ENCODE measurements around the gene PICALM. TPM values are rescaled to one million over a fixed set of nuclear protein-coding genes. Genes with fewer than 3 reads are reported as not detected.
A peak's percentile ranks its signal among the peaks of the same experiment; 100 is the strongest.

PICALM gene
- total RNA-seq, 4 donors from 2014 or later = 201 to 292 (median 237) TPM

DNA sequence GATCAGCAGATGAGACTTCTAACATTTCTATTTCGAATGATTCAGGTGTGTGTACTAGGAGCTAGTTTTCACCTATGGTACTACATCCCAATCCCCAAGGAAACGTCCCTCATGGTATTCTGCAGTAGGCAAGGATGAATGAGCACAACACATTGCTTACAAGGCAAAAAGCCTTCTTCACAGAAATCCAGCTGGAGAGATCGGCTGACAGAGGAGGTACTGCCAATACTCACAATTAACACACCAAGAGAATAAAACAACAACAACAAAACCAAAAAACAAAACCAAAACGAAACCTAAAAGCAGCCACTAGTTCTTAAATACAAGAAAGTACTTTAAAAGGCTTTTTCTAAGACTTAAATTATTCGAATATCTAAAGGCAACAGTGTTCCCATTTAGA lies 101.4 kb downstream of the PICALM start:
- TF ChIP-seq POLR2A (IDR thresholded peaks at IDR 0.05) = no peak
- TF ChIP-seq, protein P1, sequence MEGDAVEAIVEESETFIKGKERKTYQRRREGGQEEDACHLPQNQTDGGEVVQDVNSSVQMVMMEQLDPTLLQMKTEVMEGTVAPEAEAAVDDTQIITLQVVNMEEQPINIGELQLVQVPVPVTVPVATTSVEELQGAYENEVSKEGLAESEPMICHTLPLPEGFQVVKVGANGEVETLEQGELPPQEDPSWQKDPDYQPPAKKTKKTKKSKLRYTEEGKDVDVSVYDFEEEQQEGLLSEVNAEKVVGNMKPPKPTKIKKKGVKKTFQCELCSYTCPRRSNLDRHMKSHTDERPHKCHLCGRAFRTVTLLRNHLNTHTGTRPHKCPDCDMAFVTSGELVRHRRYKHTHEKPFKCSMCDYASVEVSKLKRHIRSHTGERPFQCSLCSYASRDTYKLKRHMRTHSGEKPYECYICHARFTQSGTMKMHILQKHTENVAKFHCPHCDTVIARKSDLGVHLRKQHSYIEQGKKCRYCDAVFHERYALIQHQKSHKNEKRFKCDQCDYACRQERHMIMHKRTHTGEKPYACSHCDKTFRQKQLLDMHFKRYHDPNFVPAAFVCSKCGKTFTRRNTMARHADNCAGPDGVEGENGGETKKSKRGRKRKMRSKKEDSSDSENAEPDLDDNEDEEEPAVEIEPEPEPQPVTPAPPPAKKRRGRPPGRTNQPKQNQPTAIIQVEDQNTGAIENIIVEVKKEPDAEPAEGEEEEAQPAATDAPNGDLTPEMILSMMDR (IDR thresholded peaks at IDR 0.05) = no peak
- H3K36me3 ChIP-seq = peaks cover 0 to 73% (median 3%) of the 10 kb centered on the region in 3 donors
- no peaks in the 10 kb centered on the region for H3K9me3 ChIP-seq
- no peak overlapping the region for H3K27ac ChIP-seq
- H3K27me3 ChIP-seq = no peaks in the 10 kb centered on the region
- H3K4me3 ChIP-seq = no peak overlapping the region
- no peaks in the 10 kb centered on the region for H3K4me1 ChIP-seq
- no peak for DNase-seq

DNA sequence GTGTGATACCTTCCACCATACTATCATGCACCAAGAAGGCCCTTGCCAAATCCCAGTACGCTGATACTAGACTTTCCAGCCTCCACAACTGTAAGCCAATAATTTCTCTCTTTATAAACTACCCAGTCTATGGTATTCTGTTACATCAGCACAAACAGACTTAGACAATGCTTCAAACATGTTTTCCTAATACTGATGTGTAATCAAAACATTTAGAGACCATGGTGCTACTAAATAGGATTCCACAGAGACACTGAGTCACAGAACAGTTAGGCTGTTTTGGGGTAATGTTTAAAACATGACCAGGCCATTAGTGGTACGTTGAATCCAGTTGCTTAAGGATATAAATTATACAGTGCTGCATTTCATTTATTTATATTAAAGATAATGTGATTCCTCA lies 103.7 kb downstream of the PICALM start:
- H3K4me1 ChIP-seq = no peaks in the 10 kb centered on the region
- peaks cover 0 to 58% (median 3%) of the 10 kb centered on the region in 3 donors for H3K36me3 ChIP-seq
- TF ChIP-seq, protein P1 (IDR thresholded peaks at IDR 0.05) = no peak
- TF ChIP-seq POLR2A (IDR thresholded peaks at IDR 0.05) = no peak
- H3K27ac ChIP-seq = no peak overlapping the region
- no peak for DNase-seq
- no peak overlapping the region for H3K4me3 ChIP-seq
- no peaks in the 10 kb centered on the region for H3K27me3 ChIP-seq
- no peaks in the 10 kb centered on the region for H3K9me3 ChIP-seq

DNA sequence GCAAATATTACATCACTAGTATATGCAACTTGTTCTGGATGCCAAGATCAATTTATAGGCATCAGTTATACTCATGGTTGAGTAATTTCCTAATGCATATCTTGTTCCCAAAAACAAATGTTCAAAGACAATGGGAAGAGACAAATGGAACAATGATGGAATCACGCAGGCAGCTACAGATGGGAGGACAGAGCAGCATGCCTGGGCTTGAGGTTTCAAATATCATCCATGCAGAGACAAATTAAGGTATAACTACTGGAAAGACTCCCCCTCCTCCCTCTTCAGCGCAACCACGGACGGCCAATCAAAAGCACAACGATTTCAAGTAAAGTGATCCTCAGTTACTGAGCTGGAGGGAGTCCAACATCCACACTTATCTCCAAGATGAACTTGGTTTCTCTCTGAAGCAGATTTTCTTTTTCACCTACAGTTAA lies 106.9 kb downstream of the PICALM start:
- H3K4me1 ChIP-seq = no peaks in the 10 kb centered on the region
- TF ChIP-seq POLR2A (IDR thresholded peaks at IDR 0.05) = no peak
- TF ChIP-seq, protein P1 (IDR thresholded peaks at IDR 0.05) = no peak
- no peak overlapping the region for H3K4me3 ChIP-seq
- H3K27me3 ChIP-seq = no peaks in the 10 kb centered on the region
- H3K36me3 ChIP-seq = peaks cover 0 to 55% (median 3%) of the 10 kb centered on the region in 3 donors
- H3K27ac ChIP-seq = no peak overlapping the region
- DNase-seq = no peak
- no peaks in the 10 kb centered on the region for H3K9me3 ChIP-seq

DNA sequence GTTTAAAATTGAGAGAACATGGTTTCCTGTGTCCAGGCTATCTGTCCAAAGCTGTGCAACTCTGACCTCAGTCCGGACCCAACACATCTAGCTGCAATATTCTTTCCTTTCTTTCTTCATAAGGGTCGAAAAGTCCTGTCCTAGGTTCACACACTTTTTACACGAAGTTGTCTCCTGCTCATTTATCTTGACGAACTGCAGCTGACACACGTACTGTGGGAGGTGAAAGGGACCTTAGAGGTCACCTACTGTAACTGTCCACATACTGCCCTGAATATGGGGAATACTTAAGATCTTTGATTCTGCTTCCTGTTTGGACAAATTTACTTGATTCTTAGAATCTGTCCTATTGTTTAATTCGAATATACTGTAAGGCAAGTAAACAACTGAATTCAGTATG lies 107.8 kb downstream of the PICALM start:
- no peak for DNase-seq
- TF ChIP-seq, protein P1 (IDR thresholded peaks at IDR 0.05) = no peak
- H3K27ac ChIP-seq = no peak overlapping the region
- H3K36me3 ChIP-seq = peaks cover 0 to 55% (median 3%) of the 10 kb centered on the region in 3 donors
- no peaks in the 10 kb centered on the region for H3K27me3 ChIP-seq
- H3K4me1 ChIP-seq = no peaks in the 10 kb centered on the region
- H3K9me3 ChIP-seq = no peaks in the 10 kb centered on the region
- no peak overlapping the region for H3K4me3 ChIP-seq

DNA sequence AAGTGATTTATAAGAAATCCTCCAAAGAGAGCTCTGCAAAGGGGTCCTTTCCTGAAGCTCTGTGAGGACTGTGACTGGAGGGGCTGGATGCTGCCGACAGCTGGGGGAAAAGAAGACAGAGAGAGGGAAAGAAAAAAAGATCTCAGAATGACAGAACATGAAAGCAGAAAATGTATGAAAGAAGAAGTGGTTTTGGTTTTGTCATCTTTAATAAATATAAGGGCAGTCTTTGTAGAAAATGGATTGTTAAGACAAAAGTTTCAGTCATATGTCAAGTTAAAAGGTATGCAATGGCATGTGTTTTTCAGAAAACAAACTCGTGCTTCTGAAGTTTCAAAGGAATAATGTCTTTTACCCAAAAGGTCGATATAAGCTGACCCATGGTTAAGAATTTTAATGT lies 108.2 kb downstream of the PICALM start:
- Histone ChIP-seq H3K36me3 (peaks cover 0 to 56% (median 3%) of the 10 kb centered on the region in 3 donors), H3K27me3 (no peaks in the 10 kb centered on the region), H3K27ac (no peak overlapping the region), H3K9me3 (no peaks in the 10 kb centered on the region), H3K4me3 (no peak overlapping the region), H3K4me1 (no peaks in the 10 kb centered on the region)
- DNase-seq = no peak
- no peak for TF ChIP-seq POLR2A (IDR thresholded peaks at IDR 0.05)
- TF ChIP-seq, protein P1 (IDR thresholded peaks at IDR 0.05) = no peak

DNA sequence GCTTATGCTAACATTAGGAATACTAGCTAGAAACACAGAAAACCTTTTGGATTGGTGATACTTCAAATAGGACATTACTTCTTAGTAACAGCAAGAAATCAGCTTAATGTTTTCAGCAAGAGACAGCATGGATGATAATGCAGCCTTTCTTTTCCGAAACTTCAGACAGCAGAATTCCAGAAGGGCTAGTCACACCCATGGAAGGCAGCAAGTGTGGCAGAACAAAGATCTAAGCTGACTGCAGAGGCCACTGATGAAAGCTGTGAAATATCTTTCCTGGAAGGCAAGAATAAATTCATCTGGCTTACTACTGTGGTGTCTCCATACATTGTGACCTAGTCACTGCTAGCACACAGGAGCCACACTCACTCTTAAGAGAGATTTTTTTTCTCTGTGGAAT lies 113.4 kb downstream of the PICALM start:
- H3K27ac ChIP-seq = peak overlapping the region in 1 of 4 donors; percentile 14
- DNase-seq = no peak
- no peaks in the 10 kb centered on the region for H3K27me3 ChIP-seq
- peaks cover 0 to 38% (median 0%) of the 10 kb centered on the region in 3 donors for H3K36me3 ChIP-seq
- no peak for TF ChIP-seq POLR2A (IDR thresholded peaks at IDR 0.05)
- TF ChIP-seq, protein P1 (IDR thresholded peaks at IDR 0.05) = no peak
- H3K9me3 ChIP-seq = no peaks in the 10 kb centered on the region
- no peaks in the 10 kb centered on the region for H3K4me1 ChIP-seq
- H3K4me3 ChIP-seq = no peak overlapping the region
